ENCODE results near the gene RNF138.

RNF138 gene

DNA sequence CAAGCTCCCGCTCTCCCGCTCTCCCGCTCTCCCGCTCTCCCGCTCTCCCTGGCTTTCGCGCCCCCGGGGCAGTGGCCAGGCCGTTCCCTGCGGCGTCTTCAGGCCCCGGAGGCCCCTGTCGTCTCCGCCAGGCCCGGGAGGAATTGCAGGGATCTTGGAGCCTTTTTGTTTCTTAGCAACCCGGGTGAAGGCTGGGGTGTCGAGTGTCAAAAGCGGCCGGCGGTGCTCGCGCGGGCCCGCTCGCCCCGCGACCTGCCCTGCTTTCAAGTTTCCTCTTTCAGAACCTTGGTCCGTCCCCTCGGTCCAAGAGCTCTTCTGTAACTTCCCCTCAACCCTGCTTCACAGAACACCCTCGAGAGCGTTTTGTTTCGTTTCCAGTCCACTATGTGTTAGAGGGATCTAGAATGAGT is 1.4 kb downstream of the RNF138 start:
- Histone ChIP-seq H3K4me2 (ENCODE audit: low read length) (peak overlapping the region; percentile 73), H3K4me1 (ENCODE audit: control insufficient read depth, low read length) (peaks cover 24% of the 10 kb centered on the region), H3K79me2 (ENCODE audit: control insufficient read depth, low read length) (peaks cover 57% of the 10 kb centered on the region), H3F3A (ENCODE audit: control insufficient read depth, insufficient read depth) (peaks cover 6% of the 10 kb centered on the region), H3K4me3 (ENCODE audit: low read length) (peak overlapping the region; percentile 76), H3K36me3 (ENCODE audit: control insufficient read depth, low read length) (peaks cover 48% of the 10 kb centered on the region), H4K20me1 (ENCODE audit: control insufficient read depth, insufficient read depth, low read depth, low read length) (peaks cover 24% of the 10 kb centered on the region), H3K27ac (ENCODE audit: low read depth, low read length) (peak overlapping the region; percentile 67), H3K27me3 (ENCODE audit: control insufficient read depth, low read length) (no peaks in the 10 kb centered on the region), H3K9me2 (replicated peaks; ENCODE audit: control insufficient read depth, low read length) (no peaks in the 10 kb centered on the region), H3K9me3 (ENCODE audit: control insufficient read depth, insufficient read depth, low read length) (no peaks in the 10 kb centered on the region)
- no peak for TF ChIP-seq EZH2phosphoT487 (IDR thresholded peaks at IDR 0.05; ENCODE audit: borderline replicate concordance, low read length)
- TF ChIP-seq, protein P1, sequence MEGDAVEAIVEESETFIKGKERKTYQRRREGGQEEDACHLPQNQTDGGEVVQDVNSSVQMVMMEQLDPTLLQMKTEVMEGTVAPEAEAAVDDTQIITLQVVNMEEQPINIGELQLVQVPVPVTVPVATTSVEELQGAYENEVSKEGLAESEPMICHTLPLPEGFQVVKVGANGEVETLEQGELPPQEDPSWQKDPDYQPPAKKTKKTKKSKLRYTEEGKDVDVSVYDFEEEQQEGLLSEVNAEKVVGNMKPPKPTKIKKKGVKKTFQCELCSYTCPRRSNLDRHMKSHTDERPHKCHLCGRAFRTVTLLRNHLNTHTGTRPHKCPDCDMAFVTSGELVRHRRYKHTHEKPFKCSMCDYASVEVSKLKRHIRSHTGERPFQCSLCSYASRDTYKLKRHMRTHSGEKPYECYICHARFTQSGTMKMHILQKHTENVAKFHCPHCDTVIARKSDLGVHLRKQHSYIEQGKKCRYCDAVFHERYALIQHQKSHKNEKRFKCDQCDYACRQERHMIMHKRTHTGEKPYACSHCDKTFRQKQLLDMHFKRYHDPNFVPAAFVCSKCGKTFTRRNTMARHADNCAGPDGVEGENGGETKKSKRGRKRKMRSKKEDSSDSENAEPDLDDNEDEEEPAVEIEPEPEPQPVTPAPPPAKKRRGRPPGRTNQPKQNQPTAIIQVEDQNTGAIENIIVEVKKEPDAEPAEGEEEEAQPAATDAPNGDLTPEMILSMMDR (IDR thresholded peaks at IDR 0.05; ENCODE audit: low read depth, low read length, poor library complexity, severe bottlenecking): no peak

DNA sequence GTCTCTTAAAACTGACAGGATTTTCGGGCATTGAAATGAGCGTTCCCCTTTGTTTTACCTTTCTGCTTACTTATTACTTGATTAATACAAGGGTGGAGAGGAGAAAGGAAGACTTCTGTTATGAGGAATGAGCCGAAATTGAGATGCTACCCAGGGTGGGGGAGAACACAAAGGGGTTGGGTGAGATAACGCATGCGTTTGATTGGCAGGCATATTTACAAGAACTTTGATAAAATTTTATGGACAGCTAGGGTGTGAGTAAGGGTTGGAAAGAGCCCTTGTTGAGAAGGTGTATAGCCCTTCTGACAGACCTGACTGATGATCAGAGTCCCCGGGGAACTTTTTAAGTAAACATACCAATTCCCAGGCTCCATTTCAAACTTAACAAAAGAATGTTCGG is 1.8 kb downstream of the RNF138 start:
- peaks cover 24% of the 10 kb centered on the region for H4K20me1 ChIP-seq (ENCODE audit: control insufficient read depth, insufficient read depth, low read depth, low read length)
- no peaks in the 10 kb centered on the region for H3K9me3 ChIP-seq (ENCODE audit: control insufficient read depth, insufficient read depth, low read length)
- peaks cover 49% of the 10 kb centered on the region for H3K36me3 ChIP-seq (ENCODE audit: control insufficient read depth, low read length)
- TF ChIP-seq, protein P1 (IDR thresholded peaks at IDR 0.05; ENCODE audit: low read depth, low read length, poor library complexity, severe bottlenecking): no peak
- TF ChIP-seq EZH2phosphoT487 (IDR thresholded peaks at IDR 0.05; ENCODE audit: borderline replicate concordance, low read length): no peak
- H3K27ac ChIP-seq (ENCODE audit: low read depth, low read length): peak overlapping the region; percentile 67
- no peaks in the 10 kb centered on the region for H3K27me3 ChIP-seq (ENCODE audit: control insufficient read depth, low read length)
- peaks cover 6% of the 10 kb centered on the region for H3F3A ChIP-seq (ENCODE audit: control insufficient read depth, insufficient read depth)
- peak overlapping the region; percentile 76 for H3K4me3 ChIP-seq (ENCODE audit: low read length)
- H3K4me1 ChIP-seq (ENCODE audit: control insufficient read depth, low read length): peaks cover 24% of the 10 kb centered on the region
- H3K4me2 ChIP-seq (ENCODE audit: low read length): peak overlapping the region; percentile 73
- no peaks in the 10 kb centered on the region for H3K9me2 ChIP-seq (replicated peaks; ENCODE audit: control insufficient read depth, low read length)
- peaks cover 61% of the 10 kb centered on the region for H3K79me2 ChIP-seq (ENCODE audit: control insufficient read depth, low read length)

GRCh38 chr18:32095192-32095899 is 3.7 kb downstream of the RNF138 start:
- H3K9me2 ChIP-seq (replicated peaks; ENCODE audit: control insufficient read depth, low read length): no peaks in the 10 kb centered on the region
- peak overlapping the region; percentile 73 for H3K4me2 ChIP-seq (ENCODE audit: low read length)
- H3K9me3 ChIP-seq (ENCODE audit: control insufficient read depth, insufficient read depth, low read length): no peaks in the 10 kb centered on the region
- no peak for TF ChIP-seq EZH2phosphoT487 (IDR thresholded peaks at IDR 0.05; ENCODE audit: borderline replicate concordance, low read length)
- TF ChIP-seq, protein P1 (IDR thresholded peaks at IDR 0.05; ENCODE audit: low read depth, low read length, poor library complexity, severe bottlenecking): no peak
- peaks cover 60% of the 10 kb centered on the region for H3K36me3 ChIP-seq (ENCODE audit: control insufficient read depth, low read length)
- H3K4me1 ChIP-seq (ENCODE audit: control insufficient read depth, low read length): peaks cover 24% of the 10 kb centered on the region
- H3K27ac ChIP-seq (ENCODE audit: low read depth, low read length): no peak overlapping the region
- no peaks in the 10 kb centered on the region for H3K27me3 ChIP-seq (ENCODE audit: control insufficient read depth, low read length)
- H3K4me3 ChIP-seq (ENCODE audit: low read length): peak overlapping the region; percentile 76
- H3F3A ChIP-seq (ENCODE audit: control insufficient read depth, insufficient read depth): peaks cover 4% of the 10 kb centered on the region
- H4K20me1 ChIP-seq (ENCODE audit: control insufficient read depth, insufficient read depth, low read depth, low read length): peaks cover 34% of the 10 kb centered on the region
- H3K79me2 ChIP-seq (ENCODE audit: control insufficient read depth, low read length): peaks cover 79% of the 10 kb centered on the region
